Subcutaneous abdominal adipose tissue (tissue), 5 donors: Measurements from ENCODE around the gene NUCB1.
"Not testable (repeated sequence)": the region's sequence is repeated elsewhere in the genome, so short reads cannot be mapped to it uniquely, and the experiment has no call there.

ENCODE experiments used
- H3K27ac ChIP-seq: one replicate; pipeline ENCODE4 v1.7.0; 2013; ENCODE audit warnings: low read depth, mild to moderate bottlenecking, inconsistent platforms, low read length, moderate library complexity
- H3K27me3 ChIP-seq, 5 donors: one replicate each; pipeline ENCODE4 v1.7.0; 2013; ENCODE audit warnings: low read length in 5 of 5, inconsistent platforms in 1 of 5; ENCODE audit not compliant: control insufficient read depth in 5 of 5, insufficient read depth in 4 of 5
- H3K36me3 ChIP-seq, 5 donors: one replicate each; pipeline ENCODE4 v1.7.0; 2013; ENCODE audit warnings: low read length in 5 of 5; ENCODE audit not compliant: control insufficient read depth in 5 of 5, insufficient read depth in 5 of 5
- H3K4me1 ChIP-seq, 5 donors: one replicate each; pipeline ENCODE4 v1.7.0; 2013; ENCODE audit warnings: low read length in 5 of 5, mild to moderate bottlenecking in 3 of 5, moderate library complexity in 1 of 5; ENCODE audit not compliant: control insufficient read depth in 5 of 5, insufficient read depth in 5 of 5
- H3K4me3 ChIP-seq, 5 donors: one replicate each; pipeline ENCODE4 v1.7.0; 2013; ENCODE audit warnings: low read length in 5 of 5, low read depth in 1 of 5
- H3K9ac ChIP-seq, 5 donors: one replicate each; pipeline ENCODE4 v1.7.0; 2013; ENCODE audit warnings: low read length in 5 of 5, mild to moderate bottlenecking in 4 of 5, moderate library complexity in 3 of 5
- H3K9me3 ChIP-seq, 5 donors: one replicate each; pipeline ENCODE4 v1.7.0; 2013; ENCODE audit warnings: low read length in 5 of 5; ENCODE audit not compliant: control insufficient read depth in 5 of 5
- donor health status: healthy.
- donor health status: healthy.
- donor health status: healthy.
- donor health status: healthy.
- donor health status: healthy.

NUCB1 gene

DNA sequence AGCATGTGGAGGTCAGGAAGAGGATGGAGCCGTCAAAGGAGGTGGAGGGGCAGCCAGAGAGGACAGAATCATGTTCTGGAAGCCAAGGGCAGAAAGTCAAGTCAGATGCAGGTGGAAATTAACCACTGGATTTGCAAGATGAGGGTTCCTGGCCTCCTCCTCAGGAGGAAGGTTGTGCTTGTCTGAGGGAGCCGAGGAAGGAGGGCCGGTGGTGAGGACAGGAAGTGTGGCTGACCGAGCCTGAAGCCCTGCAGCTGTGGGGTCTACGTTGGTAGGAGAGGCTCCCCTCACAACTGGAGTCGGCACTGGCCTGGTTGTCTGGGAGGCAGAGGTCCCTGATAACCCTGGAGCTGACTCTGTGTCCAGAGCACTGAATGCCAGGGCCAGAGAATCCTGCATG is 18.0 kb downstream of the NUCB1 start:
- H3K4me1 ChIP-seq: no peaks in the 10 kb centered on the region
- no peaks in the 10 kb centered on the region for H3K27me3 ChIP-seq
- H3K9ac ChIP-seq: no peak overlapping the region
- H3K4me3 ChIP-seq: no peak overlapping the region
- H3K9me3 ChIP-seq: no peaks in the 10 kb centered on the region
- H3K27ac ChIP-seq: no peak overlapping the region
- H3K36me3 ChIP-seq: peaks cover 2 to 85% (median 70%) of the 10 kb centered on the region in 5 donors

DNA sequence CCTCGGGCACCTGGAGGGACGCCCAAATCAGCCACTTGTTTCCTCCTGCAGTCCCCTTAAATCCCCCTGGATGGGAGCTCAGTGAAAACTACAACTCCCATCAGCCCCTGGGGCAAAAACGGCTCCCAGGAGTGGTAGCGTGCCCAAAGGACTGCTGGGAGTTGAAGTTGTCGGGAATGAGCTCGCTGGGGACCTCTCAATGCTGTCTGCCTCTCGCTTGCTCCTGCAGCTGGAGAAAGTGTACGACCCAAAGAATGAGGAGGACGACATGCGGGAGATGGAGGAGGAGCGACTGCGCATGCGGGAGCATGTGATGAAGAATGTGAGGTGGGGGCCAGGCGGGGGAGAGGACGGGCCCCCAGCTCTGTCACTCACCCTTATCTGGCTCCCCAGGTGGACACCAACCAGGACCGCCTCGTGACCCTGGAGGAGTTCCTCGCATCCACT is 18.7 kb downstream of the NUCB1 start:
- H3K36me3 ChIP-seq: peaks cover 2 to 82% (median 65%) of the 10 kb centered on the region in 5 donors

DNA sequence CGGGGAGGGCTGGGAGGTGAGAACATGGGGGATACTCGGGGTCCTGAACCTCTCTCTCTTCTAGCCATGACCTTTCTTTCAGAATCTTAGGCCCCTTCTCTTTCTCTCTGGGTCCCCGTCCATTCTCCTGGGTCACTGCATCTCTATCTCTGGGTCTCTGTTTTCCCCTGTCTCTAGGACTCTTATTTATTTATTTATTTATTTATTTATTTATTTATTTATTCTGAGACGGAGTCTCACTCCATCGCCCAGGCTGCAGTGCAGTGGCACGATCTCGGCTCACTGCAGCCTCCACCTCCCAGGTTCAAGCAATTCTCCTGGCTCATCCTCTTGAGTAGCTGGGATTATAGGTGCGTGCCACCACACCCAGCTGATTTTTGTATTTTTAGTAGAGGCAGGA is 19.2 kb downstream of the NUCB1 start:
- not testable (repeated sequence) for H3K27me3 ChIP-seq, H3K4me3 ChIP-seq, H3K27ac ChIP-seq, H3K4me1 ChIP-seq, H3K9me3 ChIP-seq, H3K9ac ChIP-seq
- peaks cover 2 to 78% (median 62%) of the 10 kb centered on the region in 5 donors for H3K36me3 ChIP-seq

More for the DNA sequence above, 18.7 kb downstream of the NUCB1 start:
- no peak overlapping the region for H3K9ac ChIP-seq
- no peak overlapping the region for H3K27ac ChIP-seq
- H3K4me1 ChIP-seq: no peaks in the 10 kb centered on the region
- H3K4me3 ChIP-seq: no peak overlapping the region
- no peaks in the 10 kb centered on the region for H3K27me3 ChIP-seq
- no peaks in the 10 kb centered on the region for H3K9me3 ChIP-seq

DNA sequence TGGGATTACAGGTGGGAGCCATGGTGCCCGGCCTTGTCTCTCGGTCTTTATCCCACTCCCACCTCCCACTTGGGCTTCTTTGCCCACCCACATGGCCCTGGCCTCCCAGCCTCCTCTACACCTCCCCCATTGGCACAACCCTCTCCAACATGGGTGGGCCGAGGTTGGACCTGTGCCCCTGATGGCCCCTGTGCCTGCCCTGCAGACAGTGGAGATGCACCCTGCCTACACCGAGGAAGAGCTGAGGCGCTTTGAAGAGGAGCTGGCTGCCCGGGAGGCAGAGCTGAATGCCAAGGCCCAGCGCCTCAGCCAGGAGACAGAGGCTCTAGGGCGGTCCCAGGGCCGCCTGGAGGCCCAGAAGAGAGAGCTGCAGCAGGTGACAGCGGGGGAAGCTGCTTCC is 20.8 kb downstream of the NUCB1 start:
- no peak overlapping the region for H3K9ac ChIP-seq
- H3K36me3 ChIP-seq: peaks cover 0 to 67% (median 52%) of the 10 kb centered on the region in 5 donors
- H3K4me3 ChIP-seq: no peak overlapping the region
- no peaks in the 10 kb centered on the region for H3K27me3 ChIP-seq
- no peak overlapping the region for H3K27ac ChIP-seq
- H3K4me1 ChIP-seq: no peaks in the 10 kb centered on the region
- H3K9me3 ChIP-seq: no peaks in the 10 kb centered on the region

DNA sequence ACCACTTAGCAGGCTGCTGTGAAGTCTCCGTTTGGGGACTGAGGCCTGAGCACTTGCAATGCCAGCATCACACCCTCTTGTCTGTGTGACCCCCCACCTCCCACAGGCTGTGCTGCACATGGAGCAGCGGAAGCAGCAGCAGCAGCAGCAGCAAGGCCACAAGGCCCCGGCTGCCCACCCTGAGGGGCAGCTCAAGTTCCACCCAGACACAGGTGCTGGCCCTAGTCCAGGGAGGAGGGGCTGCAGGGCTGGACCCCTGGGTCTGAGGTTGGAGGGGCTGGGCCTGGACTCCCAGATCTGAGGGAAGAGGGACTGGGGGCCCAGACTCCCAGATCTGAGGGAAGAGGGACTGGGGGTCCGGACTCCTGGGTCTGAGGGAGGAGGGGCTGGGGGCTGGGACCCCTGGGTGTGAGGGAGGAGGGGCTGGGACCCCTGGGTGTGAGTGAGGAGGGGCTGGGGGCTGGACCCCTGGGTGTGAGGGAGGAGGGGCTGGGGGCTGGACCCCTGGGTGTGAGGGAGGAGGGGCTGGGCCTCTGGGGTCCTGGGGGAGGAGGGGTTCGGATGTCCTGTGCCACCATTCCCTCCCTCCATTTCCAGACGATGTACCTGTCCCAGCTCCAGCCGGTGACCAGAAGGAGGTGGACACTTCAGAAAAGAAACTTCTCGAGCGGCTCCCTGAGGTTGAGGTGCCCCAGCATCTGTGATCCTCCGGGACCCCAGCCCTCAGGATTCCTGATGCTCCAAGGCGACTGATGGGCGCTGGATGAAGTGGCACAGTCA is 21.8 kb downstream of the NUCB1 start:
- no peak overlapping the region for H3K27ac ChIP-seq
- H3K9ac ChIP-seq: no peak overlapping the region
- peaks cover 0 to 58% (median 47%) of the 10 kb centered on the region in 5 donors for H3K36me3 ChIP-seq
- peaks cover 0 to 3% (median 0%) of the 10 kb centered on the region in 5 donors for H3K4me1 ChIP-seq
- H3K4me3 ChIP-seq: no peak overlapping the region
- H3K9me3 ChIP-seq: no peaks in the 10 kb centered on the region
- H3K27me3 ChIP-seq: no peaks in the 10 kb centered on the region

DNA sequence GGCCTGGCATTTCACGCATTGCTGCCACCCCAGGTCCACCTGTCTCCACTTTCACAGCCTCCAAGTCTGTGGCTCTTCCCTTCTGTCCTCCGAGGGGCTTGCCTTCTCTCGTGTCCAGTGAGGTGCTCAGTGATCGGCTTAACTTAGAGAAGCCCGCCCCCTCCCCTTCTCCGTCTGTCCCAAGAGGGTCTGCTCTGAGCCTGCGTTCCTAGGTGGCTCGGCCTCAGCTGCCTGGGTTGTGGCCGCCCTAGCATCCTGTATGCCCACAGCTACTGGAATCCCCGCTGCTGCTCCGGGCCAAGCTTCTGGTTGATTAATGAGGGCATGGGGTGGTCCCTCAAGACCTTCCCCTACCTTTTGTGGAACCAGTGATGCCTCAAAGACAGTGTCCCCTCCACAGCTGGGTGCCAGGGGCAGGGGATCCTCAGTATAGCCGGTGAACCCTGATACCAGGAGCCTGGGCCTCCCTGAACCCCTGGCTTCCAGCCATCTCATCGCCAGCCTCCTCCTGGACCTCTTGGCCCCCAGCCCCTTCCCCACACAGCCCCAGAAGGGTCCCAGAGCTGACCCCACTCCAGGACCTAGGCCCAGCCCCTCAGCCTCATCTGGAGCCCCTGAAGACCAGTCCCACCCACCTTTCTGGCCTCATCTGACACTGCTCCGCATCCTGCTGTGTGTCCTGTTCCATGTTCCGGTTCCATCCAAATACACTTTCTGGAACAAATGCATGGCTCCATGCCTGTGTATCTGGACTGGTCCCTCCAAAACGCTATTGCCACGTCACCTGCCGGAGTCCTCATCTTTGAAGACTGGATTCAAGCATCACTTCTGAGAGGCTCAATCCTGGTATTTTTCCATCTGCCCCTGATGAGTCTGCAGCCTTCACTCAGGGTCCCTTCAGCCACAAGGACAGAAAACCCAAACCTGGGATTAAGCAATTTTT is 22.7 kb downstream of the NUCB1 start:
- Histone ChIP-seq H3K27ac (no peak overlapping the region), H3K36me3 (peaks cover 0 to 51% (median 45%) of the 10 kb centered on the region in 5 donors)

DNA sequence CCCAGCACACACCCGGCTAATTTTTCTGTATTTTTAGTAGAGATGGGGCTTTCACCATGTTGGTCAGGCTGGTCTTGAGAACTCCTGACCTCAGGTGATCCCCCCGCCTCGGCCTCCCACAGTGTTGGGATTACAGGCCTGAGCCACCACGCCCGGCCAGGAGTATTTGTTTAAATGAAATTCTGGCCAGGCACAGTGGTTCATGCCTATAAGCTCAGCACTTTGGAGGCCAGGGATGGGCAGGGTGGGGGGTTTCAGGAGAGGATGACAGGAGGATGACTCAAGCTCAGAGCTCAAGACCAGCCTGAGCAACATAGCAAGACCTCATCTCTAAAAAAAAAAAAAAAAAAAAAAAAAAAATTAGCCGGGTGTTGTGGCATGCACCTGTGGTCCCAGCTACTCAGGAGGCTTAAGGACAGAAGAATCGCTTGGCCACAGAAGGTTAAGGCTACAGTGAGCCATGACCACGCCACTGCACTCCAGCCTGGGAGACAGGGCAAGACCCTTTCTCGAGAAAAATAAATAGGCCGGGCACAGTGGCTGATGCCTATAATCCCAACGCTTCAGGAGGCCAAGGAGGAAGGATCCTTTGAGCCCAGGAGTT is 25.2 kb downstream of the NUCB1 start:
- H3K27ac ChIP-seq: no peak overlapping the region
- no peaks in the 10 kb centered on the region for H3K9me3 ChIP-seq
- H3K9ac ChIP-seq: no peak overlapping the region
- H3K4me1 ChIP-seq: peaks cover 0 to 7% (median 0%) of the 10 kb centered on the region in 5 donors
- H3K27me3 ChIP-seq: no peaks in the 10 kb centered on the region
- H3K36me3 ChIP-seq: peaks cover 0 to 29% (median 25%) of the 10 kb centered on the region in 5 donors
- no peak overlapping the region for H3K4me3 ChIP-seq

More for the DNA sequence above, 22.7 kb downstream of the NUCB1 start:
- Histone ChIP-seq H3K9ac (no peak overlapping the region), H3K9me3 (no peaks in the 10 kb centered on the region), H3K27me3 (no peaks in the 10 kb centered on the region), H3K4me1 (peaks cover 0 to 4% (median 0%) of the 10 kb centered on the region in 5 donors), H3K4me3 (no peak overlapping the region)

DNA sequence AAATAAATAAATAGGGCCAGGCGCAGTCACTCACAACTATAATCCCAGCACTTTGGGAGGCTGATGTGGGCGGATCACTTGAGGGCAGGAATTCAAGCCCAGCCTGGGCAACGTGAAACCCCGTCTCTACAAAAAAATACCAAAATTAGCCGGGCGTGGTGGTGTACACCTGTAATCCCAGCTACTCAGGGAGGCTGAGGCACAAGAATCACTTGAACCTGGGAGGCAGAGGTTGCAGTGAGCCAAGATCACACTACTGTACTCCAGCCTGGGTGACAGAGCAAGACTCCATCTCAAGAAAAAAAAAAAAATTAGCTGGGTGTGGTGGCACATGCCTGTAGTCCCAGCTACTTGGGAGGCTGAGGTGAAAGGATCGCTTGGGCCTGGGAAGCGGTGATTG is 25.8 kb downstream of the NUCB1 start:
- H3K36me3 ChIP-seq: peaks cover 0 to 24% (median 21%) of the 10 kb centered on the region in 5 donors
- not testable (repeated sequence) for H3K27me3 ChIP-seq, H3K4me1 ChIP-seq, H3K9ac ChIP-seq, H3K9me3 ChIP-seq, H3K27ac ChIP-seq, H3K4me3 ChIP-seq

DNA sequence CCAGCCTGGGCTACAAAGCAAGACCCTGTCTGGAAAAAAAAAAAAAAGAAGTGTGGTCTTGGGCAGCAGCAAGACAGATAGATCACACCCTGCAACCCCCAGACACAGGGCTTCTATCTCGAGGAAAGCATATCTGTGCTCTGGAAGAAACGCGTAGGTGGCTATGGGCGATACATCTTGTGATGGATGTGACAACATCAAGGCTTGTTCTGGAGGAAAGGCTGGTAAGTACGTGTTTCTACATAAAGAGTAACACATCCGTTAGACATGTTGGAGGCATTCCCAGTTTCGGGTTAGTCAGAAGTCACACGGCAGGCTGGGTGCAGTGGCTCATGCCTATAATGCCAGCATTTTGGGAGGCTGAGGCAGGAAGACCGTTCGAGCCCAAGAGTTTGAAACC is 26.8 kb downstream of the NUCB1 start:
- no peak overlapping the region for H3K4me3 ChIP-seq
- no peak overlapping the region for H3K27ac ChIP-seq
- no peaks in the 10 kb centered on the region for H3K9me3 ChIP-seq
- no peaks in the 10 kb centered on the region for H3K27me3 ChIP-seq
- H3K4me1 ChIP-seq: peaks cover 0 to 7% (median 0%) of the 10 kb centered on the region in 5 donors
- no peak overlapping the region for H3K9ac ChIP-seq
- peaks cover 0 to 14% (median 12%) of the 10 kb centered on the region in 5 donors for H3K36me3 ChIP-seq
